Stimulated activated CD4-positive, alpha-beta T cell treated with anti-CD3 and anti-CD28 coated beads, TNF-alpha, amount 100 ng/mL, for 1 hour (primary cell): Measurements from ENCODE around the gene UBE2V1.
"Not testable (repeated sequence)": the region's sequence is repeated elsewhere in the genome, so short reads cannot be mapped to it uniquely, and the experiment has no call there.

ENCODE experiments used
- DNase-seq, 3 donors: peaks; one replicate each; pipeline ENCODE4 v3.0.0-alpha.2; 2020; ENCODE audit warnings: low read depth in 3 of 3, low spot score in 1 of 3

The UBE2V1 gene

DNA sequence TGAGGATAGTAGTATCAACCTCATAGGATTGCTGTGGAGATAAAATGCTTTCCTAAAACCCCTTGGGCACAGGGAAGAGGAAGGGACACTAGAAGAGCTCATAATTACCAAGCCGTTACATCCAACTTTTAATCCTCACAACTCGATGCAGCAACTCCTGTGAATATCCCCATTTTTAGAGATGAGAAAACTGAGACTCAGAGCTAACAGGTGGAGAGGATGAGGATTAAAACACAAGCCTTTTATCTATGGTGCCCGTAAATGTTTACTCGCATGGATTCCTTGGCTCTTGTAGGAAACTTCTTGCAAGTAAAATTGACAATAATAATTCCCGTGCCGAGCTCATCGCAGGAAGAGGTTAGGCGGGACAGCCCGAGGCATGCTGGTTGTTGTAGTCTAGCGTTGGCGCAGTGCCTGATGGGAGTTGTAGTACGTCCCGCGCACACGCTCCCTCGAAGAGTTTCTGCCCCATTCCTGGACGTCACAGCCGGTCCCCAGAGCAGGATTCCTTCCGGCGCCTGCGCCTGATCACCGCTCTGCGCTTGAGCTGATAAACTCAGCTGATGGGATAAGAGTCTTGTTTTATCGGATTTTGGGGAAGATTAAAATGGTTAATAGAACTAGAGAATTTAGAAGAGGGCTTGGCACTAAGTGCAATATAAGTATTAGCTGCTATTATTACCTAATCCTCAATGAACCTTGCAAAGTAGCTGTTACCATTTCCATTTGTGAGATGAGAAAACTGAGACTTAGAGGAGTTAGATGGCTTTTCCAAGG lies 2.8 kb upstream of the UBE2V1 start:
- peak; percentile 73 to 83 (median 77) for DNase-seq

DNA sequence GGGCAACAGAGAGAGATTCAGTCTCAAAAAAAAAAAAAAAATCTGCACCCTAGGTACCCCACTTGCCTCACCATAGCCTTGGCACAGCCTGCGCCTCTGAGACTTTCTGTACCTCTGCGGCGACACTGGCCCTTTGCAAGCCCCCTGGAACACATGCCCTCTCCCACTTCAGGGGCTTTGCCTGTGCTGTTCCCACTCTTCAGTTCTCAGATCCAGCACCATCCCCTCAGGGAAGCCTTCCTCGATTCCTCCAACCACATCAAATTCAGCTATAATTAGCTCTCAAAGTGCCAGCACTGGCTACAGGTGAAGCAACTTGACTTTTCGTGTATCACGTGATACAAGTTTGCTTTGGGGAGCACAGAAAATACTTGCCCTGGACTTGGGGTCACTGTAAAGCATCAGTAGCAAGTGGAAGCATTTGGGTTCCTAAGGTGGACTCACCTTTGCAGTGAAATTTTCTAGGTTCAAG lies 2.1 kb upstream of the UBE2V1 start:
- DNase-seq: no peak

DNA sequence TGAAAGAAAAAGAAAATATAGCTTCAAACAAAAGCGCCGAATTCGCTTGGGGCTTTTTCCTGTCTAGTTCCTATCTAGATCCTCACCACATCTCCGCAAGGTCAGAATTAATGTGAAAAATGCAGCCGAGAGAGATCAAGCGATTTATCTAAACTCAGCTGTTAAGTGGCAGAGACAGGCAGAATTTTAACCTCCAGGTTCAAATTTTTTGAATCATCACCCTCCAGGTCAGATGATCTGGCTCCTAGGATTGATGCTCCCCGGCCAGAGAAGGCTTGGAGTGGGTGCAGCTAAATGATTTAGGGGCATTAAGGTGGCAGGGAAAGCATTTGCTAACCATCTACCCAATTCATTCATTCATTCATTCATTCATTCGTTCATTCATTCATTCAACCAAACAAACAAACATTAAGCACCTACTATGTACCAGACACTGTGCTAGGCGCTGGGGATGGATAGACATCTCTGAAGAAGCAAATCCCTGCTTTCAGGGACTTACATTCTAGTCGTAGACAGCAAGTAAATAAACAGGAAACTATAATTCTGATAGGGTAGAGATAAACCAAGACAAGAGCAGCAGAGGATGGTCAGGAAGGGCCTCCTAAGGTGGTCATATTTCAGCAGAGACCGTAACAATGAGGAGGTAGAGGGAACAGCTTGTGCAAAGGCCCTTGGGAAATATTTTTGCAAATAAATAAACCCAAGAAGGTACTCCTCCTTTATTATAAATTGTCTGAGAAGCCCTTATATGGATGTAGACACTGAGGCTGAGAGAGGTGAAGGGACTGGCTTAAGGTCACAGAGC lies 672 bp upstream of the UBE2V1 start:
- no peak for DNase-seq

DNA sequence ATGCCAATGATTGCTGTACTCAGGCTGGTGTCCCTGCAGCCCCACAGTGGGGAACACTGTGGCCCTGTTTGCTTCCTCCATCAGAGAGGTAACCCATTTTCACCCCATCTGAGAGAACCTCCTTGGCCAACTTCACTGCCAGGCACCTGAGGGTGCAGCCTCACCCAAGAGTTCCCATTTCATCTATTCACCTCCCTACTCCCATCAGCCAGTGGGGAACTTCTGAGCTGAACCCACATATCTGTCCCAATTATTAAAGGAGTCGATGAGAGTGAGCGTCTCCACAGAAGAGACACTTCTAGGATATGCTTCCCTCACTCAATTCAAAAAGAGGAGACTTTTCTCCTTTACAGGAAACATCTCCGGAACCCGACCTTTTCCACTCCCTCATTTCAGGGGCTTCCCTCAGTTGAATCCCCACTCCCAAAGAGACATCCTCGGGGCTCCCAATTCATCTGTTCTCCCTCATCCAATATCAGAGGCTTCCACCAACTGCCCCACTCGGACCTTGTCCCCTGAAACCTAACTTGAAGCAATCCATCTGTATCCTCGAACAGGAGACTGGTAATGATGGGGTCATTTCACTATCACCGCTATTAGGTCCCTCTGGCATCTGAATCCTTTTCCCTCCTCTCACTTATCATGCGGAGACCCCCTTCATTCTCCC lies 988 bp downstream of the UBE2V1 start:
- no peak for DNase-seq

DNA sequence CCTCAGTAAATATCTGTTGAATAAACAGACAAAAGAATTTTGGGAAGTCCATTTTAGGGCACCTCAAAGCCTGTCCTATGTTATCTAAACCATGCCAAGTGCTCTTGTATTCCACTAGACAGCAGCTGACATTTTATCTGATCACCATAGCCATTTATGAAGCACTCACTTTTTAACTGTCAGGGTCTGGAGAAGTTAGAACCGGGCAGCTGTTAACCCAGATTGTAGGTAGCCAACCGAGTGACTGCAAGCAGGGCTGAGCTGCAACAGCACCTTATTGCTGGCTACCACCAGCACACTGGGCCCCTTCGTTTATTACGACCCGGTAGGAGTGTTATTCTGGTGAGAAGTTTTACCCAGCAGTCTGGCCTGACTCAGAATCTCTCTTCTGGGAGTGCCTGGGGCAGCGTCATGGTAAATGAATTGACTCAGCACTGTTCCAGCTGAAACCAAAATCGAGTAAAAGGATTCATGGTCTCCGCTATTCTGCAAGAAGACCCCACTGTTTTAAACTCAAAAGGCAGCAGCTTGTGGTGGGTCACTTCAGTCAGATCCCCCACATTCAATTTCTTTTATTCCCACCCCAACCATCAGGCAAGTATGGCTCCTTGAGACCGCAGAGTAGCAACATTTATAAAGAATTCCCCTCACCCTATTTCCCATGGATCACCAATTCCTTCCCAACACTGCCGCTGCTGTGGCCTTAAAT lies 1.7 kb downstream of the UBE2V1 start:
- DNase-seq: no peak

DNA sequence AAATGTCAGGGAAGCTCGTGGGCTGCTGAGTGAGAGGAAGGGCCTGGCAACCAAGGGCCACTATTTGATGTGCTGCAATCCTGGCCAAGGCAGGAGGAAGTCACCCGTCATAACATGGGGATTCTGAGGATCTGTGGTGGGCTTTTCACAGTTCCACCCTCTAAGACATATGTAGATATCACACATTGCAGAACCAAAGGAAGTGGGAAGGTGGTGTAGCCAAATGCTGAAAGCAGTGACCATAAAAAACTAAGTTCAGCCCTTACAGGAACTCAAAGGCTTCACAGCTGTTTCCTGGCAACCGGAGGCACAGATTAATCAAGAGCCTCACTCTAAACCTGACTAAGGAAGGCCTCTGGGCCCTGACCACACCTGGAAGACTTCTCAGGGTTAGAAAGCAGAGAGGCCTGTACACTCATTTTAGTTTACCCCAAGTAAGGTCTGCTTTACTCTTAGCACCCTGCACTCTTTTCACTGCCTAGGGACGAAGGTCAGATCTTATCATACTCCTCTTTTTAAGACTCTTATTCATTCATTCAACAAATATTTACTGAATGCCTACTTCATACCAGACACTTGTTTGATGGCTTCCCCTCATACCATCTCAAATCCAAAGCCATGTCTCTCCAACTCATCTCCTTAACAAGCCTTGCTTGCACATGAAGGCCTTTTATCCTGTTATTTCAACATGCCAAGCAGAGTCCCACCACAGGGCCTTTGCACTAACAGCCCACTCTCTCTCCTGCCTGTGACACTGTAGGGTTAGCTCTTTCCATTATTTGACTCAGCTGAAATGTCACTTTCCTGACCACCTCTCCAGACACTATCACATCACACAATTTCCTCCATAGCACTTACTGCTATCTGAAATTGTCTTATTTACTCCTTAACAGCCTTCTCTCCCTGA lies 2.6 kb downstream of the UBE2V1 start:
- no peak for DNase-seq

DNA sequence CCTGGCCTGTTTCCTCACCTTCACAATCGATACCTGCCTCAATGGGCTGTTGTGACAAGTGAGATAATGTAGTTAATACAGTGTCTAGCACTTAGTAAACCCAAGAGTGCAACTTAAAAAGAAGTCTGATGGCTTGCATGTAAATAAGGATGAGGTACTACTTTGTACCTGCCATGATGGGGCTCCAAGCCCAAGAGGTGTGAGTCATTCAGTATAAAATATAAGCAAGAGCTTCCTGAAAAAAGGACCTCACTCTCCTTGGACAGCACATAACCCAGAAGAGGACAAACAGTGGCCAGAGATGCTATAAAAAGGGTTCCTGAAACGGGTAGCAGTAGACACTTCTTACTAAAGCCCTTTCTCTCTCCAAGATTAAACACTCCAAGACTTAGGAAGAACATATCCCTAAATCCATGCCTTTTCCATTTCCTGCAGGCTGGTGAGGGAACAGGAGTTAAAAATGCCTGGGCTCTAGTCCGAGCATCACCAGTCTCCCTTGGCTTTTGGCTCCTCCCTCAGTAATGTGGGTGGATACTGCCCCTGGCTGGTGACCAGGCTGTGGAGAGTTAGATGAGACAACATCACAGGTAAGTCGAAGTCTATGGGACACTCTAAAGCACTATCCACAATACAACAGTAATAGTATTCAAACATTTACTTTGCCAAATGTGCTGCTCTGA lies 4.3 kb downstream of the UBE2V1 start:
- no peak for DNase-seq

DNA sequence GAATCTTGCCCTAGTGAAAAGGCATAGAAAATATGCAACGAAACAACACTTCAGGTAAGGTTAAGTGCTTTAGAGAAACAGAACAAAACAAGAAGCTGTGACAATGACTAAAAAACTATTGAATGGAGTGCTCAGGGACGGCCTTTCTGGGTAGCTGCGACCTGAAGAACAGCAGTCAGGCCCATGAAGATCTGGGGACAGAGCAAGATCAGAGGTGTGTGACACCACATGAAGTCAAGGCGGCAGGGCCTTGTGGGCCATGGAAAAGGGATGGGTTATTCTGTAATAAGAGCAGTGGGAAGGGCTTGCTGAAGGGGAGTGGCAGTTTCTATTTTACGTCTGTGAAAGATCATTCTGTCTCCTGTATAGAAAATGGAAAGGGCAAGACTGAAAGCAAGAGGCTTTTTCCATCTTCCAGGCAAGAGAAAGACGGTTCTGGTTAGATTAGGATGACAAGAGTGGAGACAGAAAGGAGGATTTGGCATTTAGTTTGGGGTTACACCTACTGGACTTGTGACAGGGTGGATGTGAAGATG lies 5.1 kb downstream of the UBE2V1 start:
- no peak for DNase-seq

DNA sequence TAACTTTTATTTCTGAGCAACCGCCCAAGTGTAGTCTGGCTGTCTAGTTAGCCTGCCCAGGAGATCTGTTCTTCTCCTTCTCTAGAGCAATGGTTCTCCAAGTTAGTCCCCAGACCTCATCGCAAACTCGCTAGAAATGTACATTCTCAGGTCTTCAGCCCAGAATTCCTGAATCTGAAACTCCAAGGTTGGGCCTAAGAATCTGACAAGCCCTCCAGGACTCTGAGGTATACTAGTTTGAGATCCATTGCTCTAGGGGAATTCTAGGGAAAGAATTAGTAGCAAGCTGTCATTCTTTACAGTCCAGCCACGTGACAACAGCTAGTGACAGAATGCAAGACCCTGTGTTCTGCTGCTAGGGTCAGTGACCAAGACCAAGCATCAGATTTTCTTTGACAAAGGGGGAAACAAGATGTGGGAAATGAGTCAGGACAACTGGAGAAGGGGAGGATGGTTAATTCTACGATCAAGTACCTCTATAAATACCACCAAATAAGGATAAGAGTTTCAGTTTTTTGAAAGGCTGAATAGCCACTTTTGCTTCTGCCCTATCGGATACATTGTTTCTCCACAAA lies 5.8 kb downstream of the UBE2V1 start:
- no peak for DNase-seq

DNA sequence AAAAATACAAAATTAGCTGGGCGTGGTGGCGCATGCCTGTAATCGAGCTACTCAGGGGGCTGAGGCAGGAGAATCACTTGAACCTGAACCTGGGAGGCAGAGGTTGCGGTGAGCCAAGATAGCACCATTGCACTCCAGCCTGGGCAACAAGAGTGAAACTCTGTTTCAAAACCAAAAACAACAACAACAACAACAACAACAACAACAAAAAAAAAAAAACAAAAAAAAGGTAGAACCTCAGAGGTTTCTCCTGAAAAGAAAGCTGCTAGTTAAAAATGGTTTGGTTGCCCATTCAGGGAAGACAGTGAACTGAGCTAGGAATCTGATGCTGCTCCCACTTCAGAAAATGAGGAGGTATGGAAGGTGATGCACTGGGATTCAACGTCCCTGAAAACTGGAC lies 6.3 kb downstream of the UBE2V1 start:
- DNase-seq: not testable (repeated sequence)

DNA sequence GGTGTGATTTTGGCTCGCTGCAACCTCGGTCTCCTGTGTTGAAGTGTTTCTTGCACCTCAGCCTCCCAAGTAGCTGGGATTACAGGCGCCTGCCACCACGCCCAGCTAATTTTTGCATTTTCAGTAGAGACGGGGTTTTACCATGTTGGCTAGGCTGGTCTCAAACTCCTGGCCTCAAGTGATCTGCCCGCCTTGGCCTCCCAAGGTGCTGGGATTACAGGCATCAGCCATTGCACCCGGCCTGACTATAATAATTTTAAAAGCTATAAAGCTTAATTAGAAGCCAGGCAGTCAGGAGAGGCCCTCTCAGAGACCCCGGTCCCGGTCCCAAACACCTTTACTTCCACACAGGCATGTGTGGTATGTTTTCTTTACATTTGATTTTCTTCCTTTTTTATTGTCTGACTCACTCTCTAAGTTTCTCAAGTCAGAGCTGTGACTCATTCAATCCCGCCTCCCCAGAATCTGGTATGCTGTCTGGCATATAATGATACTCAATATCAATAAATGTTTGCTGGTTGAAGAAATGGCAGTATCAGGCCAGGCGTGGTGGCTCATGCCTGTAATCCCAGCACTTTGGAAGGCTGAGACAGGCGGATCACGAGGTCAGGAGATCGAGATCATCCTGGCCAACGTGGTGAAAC lies 9.4 kb downstream of the UBE2V1 start:
- not testable (repeated sequence) for DNase-seq

DNA sequence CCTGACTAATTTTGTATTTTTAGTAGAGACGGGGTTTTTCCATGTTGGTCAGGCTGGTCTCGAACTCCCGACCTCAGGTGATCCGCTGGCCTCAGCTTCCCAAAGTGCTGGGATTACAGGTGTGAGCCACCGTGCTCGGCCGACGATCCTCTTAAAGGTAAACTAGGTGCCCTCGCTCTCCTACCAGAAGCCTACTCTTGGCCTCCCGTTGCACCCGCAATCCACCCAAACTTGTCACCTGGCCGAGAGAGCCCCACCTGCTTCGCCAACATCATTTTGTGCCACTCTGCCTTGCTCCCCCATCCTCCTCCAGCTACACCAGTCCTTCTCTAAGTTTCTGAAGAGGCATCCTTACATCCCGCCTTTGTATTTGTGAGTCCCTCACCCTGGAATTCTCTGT lies 10.4 kb downstream of the UBE2V1 start:
- not testable (repeated sequence) for DNase-seq

DNA sequence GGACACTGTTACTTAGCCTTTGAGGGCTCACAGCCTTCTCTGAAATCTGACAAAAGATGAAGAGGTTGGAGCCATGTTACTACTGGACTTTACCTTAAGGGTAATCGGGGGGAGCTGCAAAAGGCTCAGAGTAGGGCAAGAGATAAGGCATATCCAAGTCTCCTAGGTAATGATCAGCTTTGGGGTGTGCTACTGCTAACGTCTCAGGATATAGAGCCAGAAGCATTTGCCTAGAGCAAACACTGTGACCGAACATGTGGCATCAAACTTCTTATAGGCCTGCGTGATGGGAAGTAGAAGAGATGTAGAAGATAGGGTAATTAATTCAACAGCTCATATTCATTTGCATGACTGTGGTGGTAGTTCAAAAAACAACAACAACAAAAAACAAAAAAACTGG lies 11.1 kb downstream of the UBE2V1 start:
- DNase-seq: no peak

DNA sequence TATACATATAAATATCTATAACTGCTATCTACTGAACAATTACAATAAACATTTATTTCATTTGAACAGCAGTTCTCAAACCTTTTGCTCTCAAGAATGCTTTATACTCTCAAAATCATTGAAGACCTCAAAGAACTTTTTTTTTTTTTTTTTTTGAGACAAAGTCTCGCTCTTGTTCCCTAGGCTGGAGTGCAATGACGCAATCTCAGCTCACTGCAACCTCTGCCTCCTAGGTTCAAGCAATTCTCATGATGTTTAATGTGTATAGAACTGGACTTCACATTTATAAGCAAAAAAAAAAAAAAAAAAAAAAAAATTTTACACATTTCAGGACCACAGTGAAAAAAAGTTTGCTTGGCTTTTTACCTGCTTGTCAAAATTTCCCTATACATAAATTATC lies 11.7 kb downstream of the UBE2V1 start:
- DNase-seq: no peak

DNA sequence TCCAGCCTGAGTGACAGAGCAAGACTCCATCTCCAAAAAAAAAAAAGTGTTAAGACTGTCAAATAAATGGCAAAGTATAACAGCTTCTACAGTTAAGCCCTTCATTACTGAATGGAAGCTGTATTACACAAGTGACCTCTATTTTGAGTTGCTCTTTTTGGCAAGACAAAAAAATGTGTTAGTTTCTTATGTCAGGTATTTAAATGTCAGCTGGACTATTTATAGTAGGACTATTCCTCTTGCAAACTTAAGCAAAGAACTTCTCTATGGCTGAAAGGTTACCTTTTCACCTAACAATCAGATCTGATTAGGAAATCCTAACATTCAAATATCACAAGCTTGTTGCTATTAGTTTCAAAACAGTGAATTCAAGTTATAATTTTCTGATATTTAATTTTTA lies 12.4 kb downstream of the UBE2V1 start:
- DNase-seq: no peak

DNA sequence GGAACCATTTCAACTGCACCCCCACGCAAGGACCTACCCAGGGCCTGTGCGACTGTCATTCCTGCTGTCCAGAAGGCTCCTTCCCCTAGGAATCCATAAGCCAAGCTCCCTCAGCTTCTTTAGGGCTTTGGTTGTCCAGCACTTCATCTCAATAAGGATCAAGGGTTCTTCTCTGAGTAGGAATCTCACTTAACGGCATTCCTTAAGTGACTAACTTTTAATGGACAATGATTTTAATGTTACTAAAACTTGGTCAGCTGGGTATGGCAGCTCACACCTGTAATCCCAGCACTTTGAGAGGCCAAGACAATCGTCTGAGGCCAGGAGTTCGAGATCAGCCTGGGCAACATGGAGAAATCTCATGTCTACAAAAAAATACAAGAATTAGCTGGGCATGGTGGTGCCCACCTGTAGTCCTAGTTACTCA lies 13.4 kb downstream of the UBE2V1 start:
- DNase-seq: no peak

DNA sequence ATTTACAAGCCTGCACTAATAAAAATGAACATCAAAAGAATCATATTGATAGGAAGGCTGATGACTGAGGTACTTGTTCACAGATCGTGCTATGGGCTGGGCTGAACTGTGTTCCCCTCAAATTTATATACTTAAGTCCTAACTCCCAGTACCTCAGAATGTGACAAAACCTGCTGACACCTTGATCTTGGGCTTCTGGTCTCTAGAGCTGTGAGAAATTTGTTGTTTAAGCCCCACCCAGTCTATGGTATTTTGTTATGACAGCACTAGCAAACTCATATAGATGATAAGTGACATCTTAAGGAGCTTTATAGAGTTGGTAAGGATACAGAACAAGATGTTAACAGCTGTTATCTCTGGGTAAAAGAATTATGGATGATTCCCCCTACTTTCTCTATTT lies 13.8 kb downstream of the UBE2V1 start:
- DNase-seq: no peak

DNA sequence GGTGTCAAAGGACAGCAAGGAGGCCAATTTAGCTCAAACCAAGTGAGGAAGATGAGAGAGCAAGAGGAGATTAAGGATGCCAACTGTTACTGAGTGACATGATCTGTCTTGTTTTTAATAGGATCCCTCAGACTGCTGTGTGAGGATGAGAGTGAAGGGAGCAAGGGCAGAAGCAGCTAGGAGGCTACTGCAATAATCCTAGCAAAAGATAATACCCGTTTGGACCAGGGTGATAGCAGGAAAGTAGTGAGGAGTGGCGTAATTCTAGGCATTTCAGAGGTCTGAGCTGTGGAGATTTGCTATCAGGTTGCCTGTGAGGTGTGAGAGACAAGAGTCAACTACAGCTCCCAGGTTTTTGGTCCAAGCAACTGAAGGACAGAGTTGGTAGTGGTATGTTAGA lies 14.7 kb downstream of the UBE2V1 start:
- no peak for DNase-seq

DNA sequence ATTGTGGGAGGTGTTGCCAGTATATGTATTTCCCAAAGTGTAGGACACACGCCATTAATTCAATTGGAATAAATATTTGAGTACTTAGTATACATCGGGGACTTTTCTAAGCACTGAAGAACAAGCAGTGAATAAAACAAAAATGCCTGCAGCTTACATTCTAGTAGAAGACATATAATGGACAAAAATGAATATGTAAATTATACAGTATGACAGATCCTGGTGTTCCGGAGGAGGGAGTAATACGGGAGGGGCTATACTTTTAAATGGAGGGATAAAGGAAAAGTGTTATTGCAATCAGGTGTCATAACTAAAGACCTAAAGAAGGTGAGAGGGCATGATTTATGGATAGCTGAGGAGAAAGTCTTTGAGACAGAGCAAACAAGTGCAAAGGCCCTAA lies 15.1 kb downstream of the UBE2V1 start:
- DNase-seq: no peak
